ENCODE data around the gene MAP3K21. TPM values are rescaled to one million over a fixed set of nuclear protein-coding genes. Genes with fewer than 3 reads are reported as not detected.

The MAP3K21 gene
- total RNA-seq, 2 donors from 2014 or later, result 0.14 to 2.8 TPM

DNA sequence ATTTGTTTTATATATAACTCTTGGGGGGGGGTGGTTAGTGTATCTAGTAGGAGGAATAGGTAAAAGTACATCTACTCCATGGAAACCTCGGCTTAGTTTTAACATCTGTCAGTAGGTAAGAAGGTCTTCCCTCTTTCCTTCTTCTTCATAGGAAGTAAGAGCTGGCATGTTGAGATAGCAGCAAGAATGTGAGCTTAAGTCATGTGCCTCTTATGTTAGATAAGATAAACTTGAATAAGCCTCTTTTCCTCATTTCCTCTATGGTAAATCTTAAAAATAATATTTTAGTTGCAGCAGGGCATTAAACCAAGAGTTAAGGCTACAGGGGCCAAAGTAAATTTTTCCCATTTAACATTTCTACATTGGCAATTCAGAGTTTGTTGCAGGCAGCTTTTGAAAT is 100.4 kb downstream of the MAP3K21 start:
- H3K36me3 ChIP-seq, result no peaks in the 10 kb centered on the region
- DNase-seq (ENCODE audit: low spot score) (no peak), ATAC-seq (ENCODE audit: insufficient number of reproducible peaks, low FRiP score, low read depth) (no peak)
- H3K9me3 ChIP-seq, result no peaks in the 10 kb centered on the region
- H3K27me3 ChIP-seq (replicated peaks; ENCODE audit: insufficient read depth), result no peaks in the 10 kb centered on the region
- no peak overlapping the region for H3K27ac ChIP-seq
- no peaks in the 10 kb centered on the region for H3K4me1 ChIP-seq (ENCODE audit: control insufficient read depth in 1 of 2, low read depth in 2 of 2)
- no peak overlapping the region for H3K4me3 ChIP-seq
- TF ChIP-seq, protein P1, sequence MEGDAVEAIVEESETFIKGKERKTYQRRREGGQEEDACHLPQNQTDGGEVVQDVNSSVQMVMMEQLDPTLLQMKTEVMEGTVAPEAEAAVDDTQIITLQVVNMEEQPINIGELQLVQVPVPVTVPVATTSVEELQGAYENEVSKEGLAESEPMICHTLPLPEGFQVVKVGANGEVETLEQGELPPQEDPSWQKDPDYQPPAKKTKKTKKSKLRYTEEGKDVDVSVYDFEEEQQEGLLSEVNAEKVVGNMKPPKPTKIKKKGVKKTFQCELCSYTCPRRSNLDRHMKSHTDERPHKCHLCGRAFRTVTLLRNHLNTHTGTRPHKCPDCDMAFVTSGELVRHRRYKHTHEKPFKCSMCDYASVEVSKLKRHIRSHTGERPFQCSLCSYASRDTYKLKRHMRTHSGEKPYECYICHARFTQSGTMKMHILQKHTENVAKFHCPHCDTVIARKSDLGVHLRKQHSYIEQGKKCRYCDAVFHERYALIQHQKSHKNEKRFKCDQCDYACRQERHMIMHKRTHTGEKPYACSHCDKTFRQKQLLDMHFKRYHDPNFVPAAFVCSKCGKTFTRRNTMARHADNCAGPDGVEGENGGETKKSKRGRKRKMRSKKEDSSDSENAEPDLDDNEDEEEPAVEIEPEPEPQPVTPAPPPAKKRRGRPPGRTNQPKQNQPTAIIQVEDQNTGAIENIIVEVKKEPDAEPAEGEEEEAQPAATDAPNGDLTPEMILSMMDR (IDR thresholded peaks at IDR 0.05), result no peak

GRCh38 chr1:233431753-233432403 is 104.4 kb downstream of the MAP3K21 start:
- no peaks in the 10 kb centered on the region for H3K4me1 ChIP-seq (ENCODE audit: control insufficient read depth in 1 of 2, low read depth in 2 of 2)
- H3K27ac ChIP-seq, result no peak overlapping the region
- ATAC-seq (ENCODE audit: insufficient number of reproducible peaks, low FRiP score, low read depth) (no peak), DNase-seq (ENCODE audit: low spot score) (no peak)
- no peaks in the 10 kb centered on the region for H3K27me3 ChIP-seq (replicated peaks; ENCODE audit: insufficient read depth)
- H3K9me3 ChIP-seq, result no peaks in the 10 kb centered on the region
- no peaks in the 10 kb centered on the region for H3K36me3 ChIP-seq
- H3K4me3 ChIP-seq, result no peak overlapping the region
- TF ChIP-seq, protein P1 (IDR thresholded peaks at IDR 0.05), result no peak

DNA sequence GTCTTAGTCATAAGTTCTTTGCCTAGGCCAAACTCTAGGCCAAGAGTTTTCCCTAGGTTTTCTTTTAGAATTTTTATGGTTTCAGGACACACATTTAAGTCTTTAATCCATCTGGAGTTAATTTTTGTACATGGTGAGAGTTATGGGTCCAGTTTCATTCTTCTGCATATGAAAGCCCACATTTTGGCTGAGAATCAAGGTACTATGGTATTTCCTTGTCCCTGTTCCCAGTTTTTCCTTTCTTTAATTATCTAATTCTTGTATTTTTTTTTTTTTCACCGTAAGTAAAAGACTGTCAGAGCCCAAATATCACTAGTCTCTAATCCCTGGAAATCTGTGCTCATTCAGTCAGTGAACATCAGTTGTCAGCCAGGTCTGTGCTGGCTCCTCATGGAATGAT is 105.4 kb downstream of the MAP3K21 start:
- H3K4me3 ChIP-seq, result no peak overlapping the region
- ATAC-seq (ENCODE audit: insufficient number of reproducible peaks, low FRiP score, low read depth) (no peak), DNase-seq (ENCODE audit: low spot score) (no peak)
- no peaks in the 10 kb centered on the region for H3K36me3 ChIP-seq
- TF ChIP-seq, protein P1 (IDR thresholded peaks at IDR 0.05), result no peak
- H3K27ac ChIP-seq, result no peak overlapping the region
- H3K27me3 ChIP-seq (replicated peaks; ENCODE audit: insufficient read depth), result no peaks in the 10 kb centered on the region
- H3K9me3 ChIP-seq, result no peaks in the 10 kb centered on the region
- H3K4me1 ChIP-seq (ENCODE audit: control insufficient read depth in 1 of 2, low read depth in 2 of 2), result no peaks in the 10 kb centered on the region

GRCh38 chr1:233433436-233434210 is 106.1 kb downstream of the MAP3K21 start:
- Histone ChIP-seq H3K9me3 (no peaks in the 10 kb centered on the region), H3K36me3 (no peaks in the 10 kb centered on the region), H3K27ac (no peak overlapping the region), H3K27me3 (replicated peaks; ENCODE audit: insufficient read depth) (no peaks in the 10 kb centered on the region), H3K4me3 (no peak overlapping the region), H3K4me1 (ENCODE audit: control insufficient read depth in 1 of 2, low read depth in 2 of 2) (no peaks in the 10 kb centered on the region)
- TF ChIP-seq, protein P1 (IDR thresholded peaks at IDR 0.05), result no peak
- DNase-seq (ENCODE audit: low spot score) (no peak), ATAC-seq (ENCODE audit: insufficient number of reproducible peaks, low FRiP score, low read depth) (no peak)

Other genes with a start within 250 kb of the MAP3K21 start
- 10 to 100 TPM; 13.6 to 14.8 TPM for gene PCNX2, start 32.0 kb upstream of the MAP3K21 start, total RNA-seq

Data from thoracic aorta (tissue), 2 donors.